Measurements from ENCODE around the gene CHST15.

The CHST15 gene

DNA sequence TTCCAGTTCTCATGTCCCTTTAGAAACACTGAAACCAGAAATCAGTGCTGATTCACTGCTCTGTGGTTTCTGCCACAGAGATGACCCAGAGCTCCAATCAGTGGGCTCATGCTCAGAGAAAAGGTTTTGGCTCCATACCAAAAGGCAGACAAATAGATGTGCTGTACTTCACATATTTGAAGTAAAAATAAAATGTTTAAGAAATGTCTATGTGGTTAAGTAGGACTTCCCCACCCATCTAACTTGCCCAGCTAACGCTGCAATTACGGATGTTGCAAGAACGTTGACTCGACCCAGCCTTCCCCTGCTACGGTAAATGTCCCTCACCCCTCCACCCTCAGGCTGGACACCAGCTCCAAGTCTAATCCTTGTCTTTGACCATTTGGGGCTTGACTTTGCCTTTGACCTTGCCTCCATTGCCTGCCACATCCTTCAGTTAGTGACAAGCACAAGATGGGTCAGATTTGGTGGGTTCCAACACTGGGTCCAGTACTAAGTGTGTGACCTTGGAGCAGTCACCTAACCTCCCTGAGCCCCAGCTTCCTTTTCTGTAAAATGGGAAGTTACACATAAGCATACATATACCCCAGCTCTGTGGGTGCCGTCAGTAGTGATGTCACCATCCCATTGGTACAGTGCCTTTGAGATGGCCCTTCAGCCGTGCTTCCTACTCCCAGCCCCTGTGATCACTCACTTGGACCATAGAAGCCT, 95.8 kb downstream of the CHST15 start:
- peak; percentile 48 for DNase-seq (ENCODE audit: low spot score)

DNA sequence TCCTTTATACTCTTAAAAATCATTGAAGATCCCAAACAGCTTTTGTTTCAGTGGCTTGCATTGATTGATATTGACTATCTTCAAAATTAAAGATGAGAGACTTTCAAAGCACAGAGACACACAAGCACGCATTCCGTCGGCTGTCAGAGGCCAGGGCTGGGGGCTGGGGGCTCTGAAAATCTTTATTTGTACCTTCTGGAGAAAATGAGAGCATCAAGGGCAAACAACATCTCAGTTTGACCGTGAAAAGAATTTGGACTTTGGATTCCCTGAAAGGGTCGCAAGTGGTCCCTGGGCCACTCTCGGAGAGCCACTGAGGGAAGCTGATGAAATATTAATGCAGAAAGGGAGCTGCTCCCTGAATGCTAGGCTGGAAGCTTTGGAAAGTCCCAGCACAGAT, 96.4 kb downstream of the CHST15 start:
- no peak for DNase-seq (ENCODE audit: low spot score)

DNA sequence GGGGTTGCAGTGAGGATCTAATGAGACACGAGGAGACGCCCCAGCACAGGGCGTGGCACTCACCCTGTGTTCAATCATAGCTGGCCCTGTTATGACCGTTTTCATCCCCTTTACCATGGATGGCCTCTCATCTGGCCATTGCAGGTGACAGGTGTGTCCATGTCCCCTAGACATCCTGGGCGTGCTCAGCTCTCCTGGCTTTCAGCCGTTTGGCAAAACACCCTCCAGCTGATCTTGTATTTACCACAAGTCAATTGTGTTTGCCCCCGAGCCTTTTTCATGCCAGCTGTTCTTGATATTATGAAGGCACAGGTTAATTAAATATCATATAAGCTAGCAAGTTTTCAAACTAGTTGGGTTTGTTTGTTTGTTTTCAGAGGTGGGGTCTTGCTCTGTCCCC, 97.1 kb downstream of the CHST15 start:
- DNase-seq (ENCODE audit: low spot score) = no peak

DNA sequence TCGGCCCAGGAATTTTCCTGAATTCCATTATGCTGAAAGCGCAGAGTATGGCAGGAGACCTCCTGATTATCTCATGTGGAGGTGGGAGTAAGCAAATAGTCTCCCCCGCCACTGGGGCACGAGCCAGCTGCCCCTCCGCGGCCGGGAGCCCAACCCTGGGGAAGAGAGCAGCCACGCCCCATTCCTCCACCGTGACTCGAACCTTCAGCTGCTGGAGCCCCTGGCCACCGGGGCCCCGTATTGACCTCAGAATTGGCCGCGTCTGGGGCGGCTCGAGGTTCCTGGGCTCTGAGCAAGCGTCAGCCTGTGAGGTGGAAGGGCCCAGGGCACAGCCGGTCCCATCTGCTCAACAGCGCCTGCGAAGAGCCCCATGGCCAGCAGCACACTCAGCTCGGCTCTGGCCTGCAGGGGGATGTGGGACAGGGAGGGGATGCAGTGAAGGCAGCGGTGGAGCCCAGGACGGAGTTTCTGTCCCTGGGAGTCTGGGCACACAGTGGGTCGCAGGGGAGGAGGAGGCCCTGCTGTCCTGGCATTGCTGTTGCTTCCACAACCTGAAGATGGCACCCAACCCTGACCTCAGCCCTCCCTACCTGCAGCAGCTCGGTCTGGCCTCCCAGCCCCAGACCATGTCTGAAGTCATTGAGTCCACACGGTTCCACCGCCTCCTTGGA, 97.8 kb downstream of the CHST15 start:
- DNase-seq (ENCODE audit: low spot score) = peak; percentile 69

DNA sequence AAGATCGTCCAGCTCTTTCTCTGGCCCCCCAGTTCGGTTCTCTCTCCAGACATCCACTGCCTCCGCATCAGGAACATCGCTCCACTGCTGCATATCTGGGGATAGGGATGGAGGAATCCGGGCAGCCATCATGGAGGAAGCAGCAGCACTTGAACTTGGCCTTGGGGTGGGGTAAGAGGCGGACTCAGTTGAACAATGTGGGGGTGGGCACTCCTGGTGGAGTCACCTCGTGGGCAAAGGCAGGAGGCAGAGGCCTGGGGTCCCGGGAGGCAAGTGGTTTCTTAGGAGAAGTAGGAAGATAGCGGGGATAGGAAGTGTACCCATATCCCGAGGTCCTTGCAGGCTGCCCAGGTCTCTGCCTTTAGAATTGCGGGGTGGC, 98.3 kb downstream of the CHST15 start:
- no peak for DNase-seq (ENCODE audit: low spot score)

DNA sequence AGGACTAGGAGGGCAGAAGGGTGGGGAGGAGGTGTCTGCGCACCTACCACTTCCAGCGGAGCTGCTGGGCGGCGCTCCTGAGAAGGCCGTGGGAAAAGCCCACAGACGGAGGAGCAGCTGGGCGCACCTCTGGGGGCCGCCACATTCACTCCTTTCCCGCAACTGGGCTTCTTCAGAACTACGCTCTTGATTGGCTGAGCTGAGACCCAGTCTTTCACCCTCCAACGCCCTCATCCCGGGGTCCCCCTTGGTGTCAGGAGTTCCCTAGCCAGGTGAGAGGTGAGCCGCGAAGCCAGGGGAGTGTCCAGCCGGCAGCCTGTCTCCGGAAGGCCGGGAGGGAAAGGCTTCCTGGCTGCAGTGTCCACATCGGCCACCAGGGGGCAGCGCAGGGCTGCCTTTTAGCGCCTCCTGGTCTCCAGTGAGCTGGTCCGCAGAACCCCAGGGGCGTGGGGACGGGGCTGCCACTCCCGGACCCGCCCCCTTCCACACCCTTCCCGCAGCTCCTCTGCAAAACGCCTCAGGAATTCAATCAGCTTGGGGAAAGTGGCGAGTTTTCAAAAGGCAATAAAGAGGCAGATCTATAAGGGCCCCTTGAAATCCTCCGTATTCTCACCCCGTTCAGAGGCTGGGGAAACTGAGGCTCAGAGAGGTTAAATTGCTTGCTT, 98.8 kb downstream of the CHST15 start:
- DNase-seq (ENCODE audit: low spot score) = peak; percentile 78

DNA sequence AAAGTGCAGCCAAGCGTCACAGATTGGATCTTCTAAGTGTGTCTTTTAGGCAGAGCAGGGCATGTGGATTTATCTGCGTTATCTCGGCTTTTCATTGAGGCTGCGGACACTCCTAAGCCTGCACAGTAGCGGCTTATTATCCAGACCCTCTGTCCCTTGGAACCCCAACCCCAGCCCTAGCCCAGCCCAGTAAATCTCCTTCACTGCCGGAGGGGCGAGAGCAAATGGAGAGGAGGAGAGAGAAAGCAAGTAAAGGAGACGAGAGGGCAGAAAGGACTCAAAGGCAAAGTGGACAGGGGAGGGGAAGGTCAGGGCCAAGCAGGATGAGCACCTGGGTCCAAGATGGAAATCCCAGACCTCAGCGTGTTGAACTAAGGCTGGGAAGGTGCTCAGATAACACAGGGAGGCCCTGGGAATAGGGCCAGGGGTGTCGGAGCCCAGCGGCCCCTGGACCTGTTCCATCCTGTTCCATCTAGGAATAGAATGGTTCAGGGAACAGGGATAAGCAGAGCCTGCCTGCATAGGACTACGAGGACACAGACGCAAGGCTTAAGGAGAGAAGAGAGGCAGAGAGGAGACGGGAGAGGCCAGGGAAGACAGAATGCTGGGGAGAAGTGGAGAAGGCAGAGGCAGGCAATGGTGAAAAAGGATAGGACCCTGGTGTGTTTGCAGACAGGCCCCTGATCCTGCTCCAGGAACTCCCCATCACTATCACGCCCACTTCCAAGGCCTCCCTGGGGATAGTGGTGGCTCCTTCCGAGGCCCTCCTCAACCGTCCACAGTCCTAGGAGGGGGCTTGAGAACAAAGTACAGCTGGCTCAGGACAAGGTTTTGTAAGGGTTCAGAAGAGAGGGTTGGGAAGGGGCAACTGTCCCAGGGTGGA, 99.6 kb downstream of the CHST15 start:
- no peak for DNase-seq (ENCODE audit: low spot score)

DNA sequence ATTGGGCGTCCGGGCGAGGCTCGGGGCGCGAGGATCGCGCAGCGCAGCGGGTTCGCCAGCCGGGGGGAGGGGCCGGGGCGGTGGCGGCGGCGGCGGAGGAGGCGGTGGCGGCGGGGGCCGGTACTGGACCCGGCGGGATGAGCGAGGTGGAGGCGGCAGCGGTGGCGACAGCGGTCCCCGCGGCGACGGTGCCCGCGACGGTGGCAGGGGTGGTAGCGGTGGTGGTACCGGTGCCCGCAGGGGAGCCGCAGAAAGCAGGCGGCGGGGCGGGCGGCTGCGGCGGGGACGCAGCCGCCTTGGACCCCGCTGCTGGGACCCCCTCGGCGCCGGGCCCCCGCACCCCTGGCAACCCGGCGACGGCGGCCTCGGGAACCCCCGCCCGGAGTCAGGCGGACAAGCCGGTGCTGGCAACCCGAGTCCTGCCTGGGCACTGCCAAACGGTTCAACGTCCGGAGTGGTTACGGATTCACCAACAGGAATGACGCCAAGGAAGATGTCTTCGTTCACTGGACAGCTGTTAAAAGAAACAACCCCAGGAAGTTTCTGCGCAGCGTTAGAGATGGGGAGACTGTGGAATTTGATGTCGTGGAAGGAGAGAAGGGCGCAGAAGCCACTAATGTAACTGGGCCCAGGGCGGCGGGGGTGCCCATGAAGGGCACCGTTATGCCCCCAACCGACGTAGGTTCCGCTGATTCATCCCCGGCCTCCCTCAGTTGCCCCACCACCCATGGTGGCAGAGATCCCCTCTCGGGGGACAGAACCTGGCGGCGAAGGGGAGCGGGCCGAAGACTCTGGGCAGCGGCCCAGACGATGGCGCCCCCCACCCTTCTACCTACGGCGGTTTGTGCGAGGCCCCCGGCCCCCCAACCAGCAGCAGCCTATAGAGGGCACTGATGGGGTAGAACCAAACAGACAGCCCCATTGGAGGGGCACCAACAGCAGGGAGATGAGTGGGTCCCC, 101.5 kb downstream of the CHST15 start:
- DNase-seq (ENCODE audit: low spot score) = no peak

DNA sequence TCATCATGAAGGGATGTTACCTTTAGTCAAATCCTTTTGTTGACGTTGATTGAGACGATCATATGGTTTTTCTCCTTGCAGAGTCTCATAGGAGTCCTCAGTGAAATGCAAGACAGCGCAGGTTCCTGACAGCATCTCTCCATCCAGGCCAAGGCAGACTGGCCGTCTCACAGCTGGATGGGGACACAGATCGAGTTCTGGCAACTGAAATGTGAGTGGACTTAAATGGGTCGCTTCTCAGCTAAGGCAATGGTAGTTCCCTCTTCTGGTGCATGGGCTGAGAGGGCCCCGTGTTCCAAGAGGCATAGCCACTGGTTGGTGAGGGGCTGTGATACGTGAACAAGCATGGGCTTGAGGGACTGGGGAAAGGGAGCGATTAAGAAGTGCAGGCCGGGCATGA, 102.5 kb downstream of the CHST15 start:
- DNase-seq (ENCODE audit: low spot score) = no peak

DNA sequence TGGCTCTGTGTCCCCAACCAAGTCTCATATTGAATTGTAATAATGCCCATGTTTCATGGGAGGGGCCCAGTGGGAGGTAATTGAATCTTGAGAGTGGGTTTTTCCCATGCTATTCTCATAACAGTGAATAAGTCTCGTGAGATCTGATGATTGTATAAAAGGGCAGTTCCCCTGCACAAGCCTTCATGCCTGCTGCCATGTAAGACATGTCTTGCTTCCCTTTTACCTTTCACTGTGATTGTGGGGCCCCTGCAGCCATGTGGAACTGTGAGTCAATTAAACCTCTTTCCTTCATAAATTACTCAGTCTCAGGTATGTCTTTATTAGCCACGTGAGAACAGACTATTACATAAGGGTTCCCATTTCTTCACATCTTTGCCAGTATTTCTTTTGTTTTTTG, 104.7 kb downstream of the CHST15 start:
- no peak for DNase-seq (ENCODE audit: low spot score)

DNA sequence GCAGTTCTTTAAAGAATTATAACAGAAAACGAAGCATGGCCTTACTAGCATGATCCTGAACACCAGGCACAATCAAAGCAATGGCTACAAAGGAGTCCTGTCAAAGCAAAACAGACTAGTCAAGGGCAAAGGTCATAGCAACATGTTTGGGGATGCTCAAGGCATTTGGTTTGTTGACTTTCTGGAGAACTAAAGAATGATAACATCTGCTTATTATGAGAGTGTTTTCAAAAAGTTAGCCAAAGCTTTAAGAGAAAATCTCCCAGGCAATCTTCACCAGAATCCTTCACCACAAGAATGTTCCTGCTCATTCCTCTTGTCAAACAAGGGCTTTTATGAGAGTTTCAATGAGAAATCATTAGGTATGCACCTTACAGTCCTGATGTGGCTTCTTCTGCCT, 106.7 kb downstream of the CHST15 start:
- no peak for DNase-seq (ENCODE audit: low spot score)

DNA sequence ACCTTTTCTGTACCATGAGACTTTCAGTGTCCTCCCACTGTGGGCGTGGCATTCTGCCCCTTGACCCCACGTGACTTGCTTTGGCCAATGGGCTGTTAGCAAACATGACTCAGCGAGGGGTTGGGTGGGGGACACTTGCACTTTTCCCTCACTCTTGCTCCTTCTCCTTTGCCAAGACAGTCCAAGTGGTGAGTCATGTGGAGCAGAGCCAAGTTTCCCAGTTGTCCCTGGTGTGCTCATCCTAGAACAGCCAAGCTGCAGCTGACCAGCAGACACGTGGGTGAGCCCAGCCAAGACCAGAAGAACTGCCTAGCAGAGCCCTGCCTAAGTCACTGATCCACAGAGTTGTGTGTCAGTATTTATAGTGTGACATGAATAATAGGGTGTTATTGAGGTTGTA, 119.0 kb downstream of the CHST15 start:
- peak; percentile 75 for DNase-seq (ENCODE audit: low spot score)

DNA sequence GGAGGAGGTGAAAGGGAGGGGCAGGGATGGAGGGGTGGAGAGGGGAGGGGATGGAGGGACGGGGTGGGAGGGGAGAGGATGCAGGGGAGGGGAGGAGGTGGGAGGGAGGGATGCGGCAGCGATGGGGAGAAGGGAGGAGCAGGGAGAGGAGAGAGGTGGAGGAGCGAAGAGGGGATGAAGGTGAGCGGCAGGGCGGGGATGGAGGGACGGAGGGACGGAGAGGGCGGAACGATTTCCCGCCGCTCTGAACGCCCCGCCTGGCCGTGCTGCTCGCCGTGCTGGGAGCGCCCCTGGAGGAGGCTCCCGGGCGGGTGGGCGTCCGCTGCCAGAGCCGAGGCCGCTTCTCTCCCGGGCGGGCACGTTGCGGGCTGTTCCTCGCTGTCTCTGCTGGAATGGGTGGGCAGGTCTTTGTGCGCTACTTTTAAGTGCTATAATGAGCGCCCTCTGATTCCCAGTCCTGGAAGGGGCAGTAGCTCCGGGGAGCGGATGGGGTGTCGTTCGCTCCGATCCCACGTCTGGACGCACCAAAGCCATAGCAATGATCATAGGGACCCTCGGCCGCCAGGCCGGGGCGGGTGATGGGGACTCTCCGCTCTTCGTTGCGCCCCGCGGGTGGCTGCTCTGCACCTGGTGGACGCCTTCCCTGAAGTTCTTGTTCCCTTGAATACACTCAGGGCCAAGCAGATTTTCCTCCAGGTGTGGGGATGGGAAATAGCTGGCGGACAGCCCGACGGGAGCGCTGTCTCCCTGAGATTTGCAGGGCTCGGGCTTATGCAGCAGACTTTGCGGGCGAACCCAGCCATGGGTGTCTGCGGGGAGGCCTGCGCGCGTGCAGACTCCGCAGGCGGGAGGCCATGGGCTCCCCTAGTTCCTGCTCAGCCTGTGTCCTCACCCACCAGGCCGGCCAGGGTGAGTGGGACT, 120.7 kb downstream of the CHST15 start:
- DNase-seq (ENCODE audit: low spot score) = no peak

DNA sequence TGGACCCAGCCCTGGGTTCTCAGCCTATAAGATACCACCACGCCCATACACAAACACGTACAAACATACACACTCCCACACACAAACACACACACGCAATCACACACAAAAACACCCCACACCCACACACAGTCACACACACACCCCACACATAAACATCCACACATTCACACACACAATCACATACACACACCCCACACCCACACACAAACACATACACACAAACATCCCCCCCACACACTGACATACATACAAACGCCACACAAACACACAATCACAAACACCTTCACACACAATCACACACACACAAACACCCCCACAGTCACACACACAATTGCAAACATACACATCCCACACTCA, 122.5 kb downstream of the CHST15 start:
- no peak for DNase-seq (ENCODE audit: low spot score)

DNA sequence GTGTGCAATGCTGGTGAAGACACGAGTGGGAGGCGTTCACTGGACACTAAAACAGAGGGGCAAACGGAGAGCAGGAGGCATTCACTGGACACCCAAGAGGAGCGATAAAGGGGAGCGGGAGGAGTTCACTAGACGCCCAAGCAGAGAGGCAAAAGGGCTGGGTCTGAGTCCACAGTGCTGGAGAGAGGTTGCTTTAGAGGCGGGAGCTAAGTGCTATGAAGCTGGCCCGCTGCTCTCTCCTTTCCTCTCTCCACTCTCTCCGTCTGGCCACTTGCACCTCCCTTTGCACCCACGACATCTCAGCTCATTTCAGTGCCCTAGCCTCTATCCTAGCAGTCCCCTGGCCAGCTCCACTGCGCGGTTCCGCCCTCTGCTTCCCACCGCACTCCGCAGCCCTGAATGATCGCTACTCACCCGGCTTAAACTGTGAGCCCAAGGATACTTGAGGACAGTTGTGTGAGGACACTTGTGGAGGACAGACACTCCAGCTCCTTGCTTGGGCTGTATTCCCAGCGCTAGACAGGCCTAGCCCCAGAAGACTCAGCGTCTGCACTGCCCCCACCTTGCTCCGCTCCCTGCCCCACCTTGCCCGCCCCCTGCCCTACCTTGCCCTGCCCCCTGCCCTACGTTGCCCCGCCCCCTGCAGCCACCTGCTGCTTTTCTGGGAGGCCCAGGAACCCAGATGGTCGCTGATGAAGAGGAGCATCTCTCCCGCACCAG, 123.0 kb downstream of the CHST15 start:
- no peak for DNase-seq (ENCODE audit: low spot score)

DNA sequence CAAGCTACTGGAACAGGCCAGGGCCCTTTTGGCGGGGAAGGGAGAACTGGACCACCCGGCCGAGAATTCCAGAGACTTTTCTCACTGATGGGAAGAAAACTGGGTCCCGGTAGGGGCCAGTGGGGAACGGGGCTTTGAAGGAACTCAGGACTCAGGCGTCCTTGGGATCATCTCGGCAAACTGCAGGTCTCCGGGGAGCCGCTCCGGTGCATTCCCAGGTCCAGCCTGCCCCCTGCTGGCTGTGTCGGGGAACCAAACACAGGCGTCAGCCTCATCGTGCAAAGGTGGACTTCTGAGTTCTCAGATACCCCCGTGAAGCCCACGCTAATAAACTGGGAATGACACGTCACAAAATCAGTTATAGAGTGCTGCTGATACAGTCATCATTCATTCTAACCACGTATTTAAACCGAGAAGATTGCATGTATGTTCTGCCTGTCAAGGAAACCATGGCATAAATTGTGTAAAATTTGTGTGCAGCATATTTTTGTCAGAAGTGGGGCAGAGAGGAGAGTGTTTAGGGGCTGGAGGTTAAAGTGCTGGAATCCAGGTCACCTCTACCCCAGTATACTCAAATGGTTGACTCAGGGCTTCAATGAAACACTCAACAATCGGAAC, 125.7 kb downstream of the CHST15 start:
- DNase-seq (ENCODE audit: low spot score) = peak; percentile 45

DNA sequence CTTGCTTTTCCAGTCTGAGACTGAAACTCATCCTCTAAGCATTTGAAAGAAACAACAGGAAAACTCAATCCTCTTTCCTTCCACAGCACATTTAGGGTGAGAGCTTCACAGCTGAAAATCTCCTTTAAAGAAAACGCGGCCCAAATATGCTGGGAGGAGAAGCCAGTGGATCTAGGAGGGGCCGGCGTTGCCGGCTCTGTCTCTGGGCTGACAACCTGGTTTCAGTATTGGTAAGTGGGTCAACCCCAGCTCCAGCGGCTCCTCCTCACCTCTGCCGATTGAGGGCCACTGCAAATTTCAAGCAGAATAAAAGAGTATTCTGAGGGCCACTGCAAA, 126.5 kb downstream of the CHST15 start:
- DNase-seq (ENCODE audit: low spot score) = no peak

DNA sequence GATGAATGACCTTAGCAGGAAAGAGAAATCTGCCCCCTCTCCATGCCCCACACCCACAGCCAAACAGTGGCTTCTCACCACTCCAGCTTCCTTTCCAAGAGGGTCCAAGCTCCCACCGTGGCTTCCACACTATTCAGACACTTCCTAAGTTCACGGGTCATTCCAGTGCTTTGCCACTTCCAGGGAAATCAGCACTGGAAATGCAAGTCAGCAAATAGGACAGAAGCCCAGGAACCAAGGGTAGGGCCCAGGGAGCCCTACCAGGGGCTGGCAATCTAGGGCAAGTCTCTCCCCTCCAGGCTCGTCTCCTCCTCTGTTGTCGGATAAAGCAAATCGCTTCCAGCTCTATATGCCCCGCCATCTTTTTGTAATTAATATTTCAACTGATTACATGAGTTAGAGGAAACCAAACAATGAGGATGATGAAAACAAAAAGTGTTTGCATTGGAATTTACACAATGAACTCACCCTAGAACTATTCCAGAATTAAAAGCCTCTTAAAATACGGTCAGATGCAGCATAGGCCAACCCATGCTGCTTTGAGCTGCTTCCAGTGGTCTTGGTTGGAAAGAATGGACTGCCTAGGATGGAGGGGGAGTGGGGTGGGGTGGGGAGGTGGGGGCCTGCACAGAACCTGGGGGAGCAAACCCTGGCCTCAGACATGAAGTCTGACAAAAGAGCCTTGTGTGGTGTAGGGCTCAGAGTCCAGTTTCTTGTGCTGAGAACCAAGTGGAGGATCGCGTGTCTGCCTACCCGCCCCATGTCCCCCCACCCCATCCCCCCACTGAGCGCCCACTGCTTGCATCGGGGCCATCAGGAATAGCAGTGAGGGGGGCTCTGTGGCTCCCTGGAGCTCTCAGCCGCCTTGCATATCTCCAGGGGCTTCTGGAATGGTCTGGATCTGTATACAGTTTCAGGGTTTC, 127.2 kb downstream of the CHST15 start:
- no peak for DNase-seq (ENCODE audit: low spot score)

Measured in RKO (cell line).